Measurements from ENCODE around the gene DHX9. TPM values are rescaled to one million over a fixed set of nuclear protein-coding genes. Genes with fewer than 3 reads are reported as not detected.

The DHX9 gene
- total RNA-seq, 3 donors from 2014 or later (not counting 1 experiment from before 2014, with no cell fraction given): 208 to 226 (median 226) TPM

GRCh38 chr1:182794676-182795201 is 44.4 kb upstream of the DHX9 start:
- H3K4me1 ChIP-seq (ENCODE audit: control insufficient read depth, insufficient read depth, low read length): peaks cover 3% of the 10 kb centered on the region
- DNase-seq: no peak
- intact Hi-C loops (cut with micrococcal nuclease): no loop called here
- no peaks in the 10 kb centered on the region for H3K36me3 ChIP-seq (ENCODE audit: control insufficient read depth, insufficient read depth, low read length)
- no peak for ATAC-seq
- H3K27ac ChIP-seq (ENCODE audit: low read length): no peak overlapping the region
- Mint-ChIP-seq H3K4me3 (no peak overlapping the region), H3K9me3 (no peaks in the 10 kb centered on the region), H3K4me1 (peaks cover 5% of the 10 kb centered on the region in 2 donors), H3K36me3 (no peaks in the 10 kb centered on the region), H3K27ac (no peak overlapping the region), H3K27me3 (ENCODE audit: low read depth in 2 of 2) (peaks cover 0 to 3% of the 10 kb centered on the region in 2 donors)
- TF ChIP-seq CTCF (IDR thresholded peaks at IDR 0.05): no peak
- peaks cover 5% of the 10 kb centered on the region for H3K27me3 ChIP-seq (ENCODE audit: control insufficient read depth, insufficient read depth, low read length)
- H3K4me3 ChIP-seq (ENCODE audit: low read length): no peak overlapping the region
- WGBS (ENCODE audit: insufficient coverage): 96% methylated on average over 3 of the region's 3 CpGs
- H3K9me3 ChIP-seq (ENCODE audit: control insufficient read depth, insufficient read depth, low read length): no peaks in the 10 kb centered on the region

- no peak overlapping the region for H3K27ac ChIP-seq (ENCODE audit: low read length)
- no peaks in the 10 kb centered on the region for H3K9me3 ChIP-seq (ENCODE audit: control insufficient read depth, insufficient read depth, low read length)
- no peaks in the 10 kb centered on the region for H3K9me3 Mint-ChIP-seq
- H3K4me1 Mint-ChIP-seq: no peaks in the 10 kb centered on the region
- no peaks in the 10 kb centered on the region for H3K36me3 ChIP-seq (ENCODE audit: control insufficient read depth, insufficient read depth, low read length)
- no peaks in the 10 kb centered on the region for H3K36me3 Mint-ChIP-seq
- DNase-seq: no peak
- no peaks in the 10 kb centered on the region for H3K4me1 ChIP-seq (ENCODE audit: control insufficient read depth, insufficient read depth, low read length)
- WGBS (ENCODE audit: insufficient coverage): 27% methylated on average over 6 of the region's 8 CpGs
- H3K27me3 ChIP-seq (ENCODE audit: control insufficient read depth, insufficient read depth, low read length): peaks cover 5% of the 10 kb centered on the region
- TF ChIP-seq CTCF (IDR thresholded peaks at IDR 0.05): no peak
- peaks cover 0 to 3% of the 10 kb centered on the region in 2 donors for H3K27me3 Mint-ChIP-seq (ENCODE audit: low read depth in 2 of 2)
- H3K4me3 ChIP-seq (ENCODE audit: low read length): no peak overlapping the region
- H3K27ac Mint-ChIP-seq: no peak overlapping the region
- intact Hi-C loops (cut with micrococcal nuclease): no loop called here
- H3K4me3 Mint-ChIP-seq: no peak overlapping the region
- peak in 1 of 3 donors; percentile 68 for ATAC-seq
Observed at GRCh38 chr1:182795563-182796228, 43.5 kb upstream of the DHX9 start.

- Histone ChIP-seq H3K27me3 (ENCODE audit: control insufficient read depth, insufficient read depth, low read length) (no peaks in the 10 kb centered on the region), H3K4me3 (ENCODE audit: low read length) (no peak overlapping the region), H3K4me1 (ENCODE audit: control insufficient read depth, insufficient read depth, low read length) (no peaks in the 10 kb centered on the region), H3K36me3 (ENCODE audit: control insufficient read depth, insufficient read depth, low read length) (no peaks in the 10 kb centered on the region), H3K27ac (ENCODE audit: low read length) (no peak overlapping the region), H3K9me3 (ENCODE audit: control insufficient read depth, insufficient read depth, low read length) (no peaks in the 10 kb centered on the region)
- no peak for TF ChIP-seq CTCF (IDR thresholded peaks at IDR 0.05)
- Mint-ChIP-seq H3K36me3 (no peaks in the 10 kb centered on the region), H3K27me3 (ENCODE audit: low read depth in 2 of 2) (no peaks in the 10 kb centered on the region), H3K4me1 (no peaks in the 10 kb centered on the region), H3K4me3 (no peak overlapping the region), H3K27ac (no peak overlapping the region), H3K9me3 (no peaks in the 10 kb centered on the region)
- DNase-seq (no peak), ATAC-seq (no peak)
- intact Hi-C loops (cut with micrococcal nuclease): no loop called here
- WGBS (ENCODE audit: insufficient coverage): 95% methylated on average over 1 of the region's 4 CpGs
Observed at GRCh38 chr1:182802006-182802803, 36.9 kb upstream of the DHX9 start.

Data from natural killer cell (primary cell).